Muscle of back (tissue), 13 donors: Measurements from ENCODE around the gene GPT2. TPM values are rescaled to one million over a fixed set of nuclear protein-coding genes. Genes with fewer than 3 reads are reported as not detected.

Source experiments
- DNase-seq, 3 donors: peaks; one replicate each; pipeline versions ENCODE4 v3.0.0 to v3.0.0-alpha.2; 2013
- long read RNA-seq, 9 donors: transcript quantifications; one replicate each; lab custom pipeline, GENCODE V29; 2026
- polyA plus RNA-seq, 10 donors: library from polyadenylated mRNA; unstranded; fragments of 120-200 nt; gene quantifications; one replicate each; pipeline ENCODE4 v1.2.1, GENCODE V29; 2013; ENCODE audit not compliant: insufficient read length in 10 of 10

GPT2 gene, protein sequence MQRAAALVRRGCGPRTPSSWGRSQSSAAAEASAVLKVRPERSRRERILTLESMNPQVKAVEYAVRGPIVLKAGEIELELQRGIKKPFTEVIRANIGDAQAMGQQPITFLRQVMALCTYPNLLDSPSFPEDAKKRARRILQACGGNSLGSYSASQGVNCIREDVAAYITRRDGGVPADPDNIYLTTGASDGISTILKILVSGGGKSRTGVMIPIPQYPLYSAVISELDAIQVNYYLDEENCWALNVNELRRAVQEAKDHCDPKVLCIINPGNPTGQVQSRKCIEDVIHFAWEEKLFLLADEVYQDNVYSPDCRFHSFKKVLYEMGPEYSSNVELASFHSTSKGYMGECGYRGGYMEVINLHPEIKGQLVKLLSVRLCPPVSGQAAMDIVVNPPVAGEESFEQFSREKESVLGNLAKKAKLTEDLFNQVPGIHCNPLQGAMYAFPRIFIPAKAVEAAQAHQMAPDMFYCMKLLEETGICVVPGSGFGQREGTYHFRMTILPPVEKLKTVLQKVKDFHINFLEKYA
- polyA plus RNA-seq = 10 to 100 TPM; 17.2 to 35.4 (median 30.8) TPM
- long read RNA-seq, donor 1, partial matches to known transcripts = 0 of 2 reads
- long read RNA-seq, donor 1, other reads (novel, unspliced or antisense) = 0 of 2 reads
- long read RNA-seq, donor 2, partial matches to known transcripts = 5 of 6 reads
- long read RNA-seq, donor 2, other reads (novel, unspliced or antisense) = 0 of 6 reads
- long read RNA-seq, donor 3 = 0 reads
- long read RNA-seq, donor 4, partial matches to known transcripts = 0 of 3 reads
- long read RNA-seq, donor 4, other reads (novel, unspliced or antisense) = 0 of 3 reads
- long read RNA-seq, donor 5, partial matches to known transcripts = 38 of 40 reads
- long read RNA-seq, donor 5, other reads (novel, unspliced or antisense) = 0 of 40 reads
- long read RNA-seq, donor 6, partial matches to known transcripts = 0 of 5 reads
- long read RNA-seq, donor 6, other reads (novel, unspliced or antisense) = 0 of 5 reads
- long read RNA-seq, donor 7, partial matches to known transcripts = 0 of 6 reads
- long read RNA-seq, donor 7, other reads (novel, unspliced or antisense) = 0 of 6 reads
- long read RNA-seq, donor 8, partial matches to known transcripts = 0 of 1 reads
- long read RNA-seq, donor 8, other reads (novel, unspliced or antisense) = 0 of 1 reads
- long read RNA-seq, donor 9, partial matches to known transcripts = 0 of 1 reads
- long read RNA-seq, donor 9, other reads (novel, unspliced or antisense) = 0 of 1 reads

DNA sequence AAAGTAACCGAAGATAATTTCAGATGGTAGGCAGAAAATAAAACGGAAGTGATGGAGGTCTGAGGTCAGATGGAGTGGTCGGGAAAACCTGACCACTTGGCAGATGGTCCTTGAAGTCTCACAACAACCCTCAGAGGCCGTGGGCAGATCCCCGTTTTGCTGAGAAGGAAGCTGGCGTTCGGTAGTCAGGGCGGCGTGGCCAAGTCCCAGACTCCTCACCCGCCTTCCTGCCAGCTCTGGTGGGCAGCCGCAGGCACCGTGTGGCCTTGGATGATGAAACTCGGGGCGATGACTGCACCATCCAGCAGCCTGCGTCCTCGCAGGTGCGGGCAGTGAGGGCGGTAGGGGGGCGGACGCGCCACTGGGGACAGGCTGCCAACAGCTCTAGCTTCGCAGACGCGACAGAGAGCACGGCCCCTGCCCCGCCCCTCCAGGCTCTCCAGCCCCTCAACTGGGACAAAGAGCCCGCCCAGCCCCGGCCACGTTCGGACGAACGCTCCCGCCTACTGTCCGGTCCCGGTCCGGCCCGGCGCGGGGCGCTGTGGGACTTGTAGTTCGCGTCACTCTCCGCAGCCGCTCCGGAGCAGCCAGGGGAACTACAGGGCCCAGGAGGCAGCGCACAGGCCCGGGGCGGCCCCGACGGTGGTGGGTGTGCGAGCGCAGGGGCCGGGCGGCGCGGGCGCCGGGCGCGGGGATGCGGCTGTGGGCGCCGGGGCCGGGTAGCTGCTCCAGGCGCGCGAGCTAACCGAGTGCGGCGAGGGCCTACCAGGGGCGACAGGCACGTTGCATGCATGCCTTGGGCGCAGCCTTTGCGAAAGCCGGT lies at the start of gene GPT2:
GPT2 (plus strand) TSS at position 673 of the 823 bp plus-strand sequence. CDS start 354 bp downstream, outside the sequence.
- DNase-seq = peak; percentile 96 to 97 (median 96)

DNA sequence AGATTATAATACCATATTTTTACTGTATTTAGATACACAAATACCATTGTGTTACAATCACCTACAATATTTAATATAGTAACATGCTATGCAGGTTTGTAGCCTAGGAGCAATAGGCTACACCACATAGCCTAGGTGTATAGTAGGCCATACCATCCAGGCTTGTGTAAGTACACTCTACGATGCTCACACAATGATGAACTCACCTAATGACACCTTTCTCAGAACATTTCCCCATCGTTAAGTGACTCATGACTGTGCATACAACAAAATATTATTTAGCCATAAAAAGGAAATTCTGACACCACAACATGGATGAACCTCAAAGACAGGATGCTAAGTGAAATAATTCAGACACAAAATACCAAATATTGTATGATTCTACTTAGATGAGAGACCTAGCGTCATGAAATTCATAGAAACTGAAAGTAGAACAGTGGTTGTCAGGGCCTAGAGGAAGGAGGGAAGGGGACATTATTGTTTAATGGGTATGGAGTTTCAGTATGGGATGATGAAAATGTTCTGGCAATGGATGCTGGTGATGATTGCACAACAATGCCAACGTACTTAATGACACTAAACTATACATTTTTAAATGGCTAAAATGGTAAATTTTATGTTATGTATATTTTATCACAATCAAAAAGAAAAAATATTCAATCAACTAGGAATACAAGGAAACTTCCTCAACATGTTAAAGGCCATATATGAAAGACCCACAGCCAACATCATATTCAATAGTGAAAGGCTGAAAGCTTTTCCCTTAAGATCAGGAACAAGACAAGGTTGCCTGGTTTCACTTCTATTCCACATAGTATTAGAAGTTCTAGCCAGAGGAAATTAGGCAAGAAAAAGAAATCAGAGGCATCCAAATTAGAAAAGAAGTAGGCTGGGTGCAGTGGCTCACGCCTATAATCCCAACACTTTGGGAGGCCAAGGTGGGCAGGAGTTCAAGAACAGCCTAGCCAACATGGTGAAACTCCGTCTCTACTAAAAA lies 47.3 kb upstream of the GPT2 start:
- DNase-seq = no peak

DNA sequence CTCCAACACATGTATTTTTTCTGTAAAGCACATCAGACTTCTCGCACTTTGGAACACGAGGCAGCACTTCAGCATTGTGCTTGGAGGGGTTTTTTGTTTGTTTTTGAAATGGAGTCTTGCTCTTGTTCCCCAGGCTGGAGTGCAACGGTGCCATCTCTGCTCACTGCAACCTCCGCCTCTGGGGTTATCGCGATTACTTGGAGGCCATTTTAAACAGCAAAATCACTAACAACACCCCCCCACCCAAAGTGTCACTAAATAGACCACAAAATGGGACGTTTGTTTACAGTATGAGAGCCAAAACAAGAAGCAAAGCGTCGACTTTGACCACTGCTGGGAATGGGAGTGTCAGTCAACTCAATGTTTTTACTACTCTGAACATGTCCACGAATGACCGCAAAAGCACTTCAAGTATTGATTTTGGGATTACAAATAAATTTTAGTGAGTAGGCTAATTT lies 44.1 kb upstream of the GPT2 start:
- no peak for DNase-seq

DNA sequence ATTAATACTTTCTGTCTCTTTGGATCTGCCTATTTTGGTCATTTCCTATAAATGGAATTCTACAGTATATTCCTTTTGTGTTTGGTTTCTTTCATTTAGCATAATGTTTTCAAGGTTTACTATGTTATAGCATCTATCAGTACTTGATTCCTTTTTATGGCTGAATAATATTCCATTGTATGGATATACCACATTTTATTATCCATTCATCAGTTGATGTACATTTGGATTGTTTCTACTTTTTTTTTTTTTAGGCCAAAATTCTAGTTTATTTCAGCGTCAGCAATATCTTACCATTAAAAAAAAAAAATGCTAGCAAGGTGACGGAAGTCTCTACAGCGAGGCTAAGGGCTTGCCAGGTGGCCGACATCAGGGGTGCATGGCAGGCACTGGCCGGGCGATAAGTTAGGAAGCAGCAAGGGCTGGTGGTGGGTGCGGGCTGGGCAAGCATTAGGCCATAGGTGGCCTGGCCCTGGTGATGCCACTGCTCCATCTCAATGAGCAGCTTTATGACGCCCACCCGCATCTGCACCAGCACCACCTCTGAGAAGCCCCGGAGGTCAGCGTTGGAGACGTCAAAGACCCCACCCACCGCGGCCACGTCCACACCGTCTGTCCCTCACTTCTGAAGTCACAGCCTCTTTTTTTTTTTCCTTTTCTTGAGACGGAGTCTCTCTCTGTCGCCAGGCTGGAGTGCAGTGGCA lies 41.8 kb upstream of the GPT2 start:
- DNase-seq = no peak

DNA sequence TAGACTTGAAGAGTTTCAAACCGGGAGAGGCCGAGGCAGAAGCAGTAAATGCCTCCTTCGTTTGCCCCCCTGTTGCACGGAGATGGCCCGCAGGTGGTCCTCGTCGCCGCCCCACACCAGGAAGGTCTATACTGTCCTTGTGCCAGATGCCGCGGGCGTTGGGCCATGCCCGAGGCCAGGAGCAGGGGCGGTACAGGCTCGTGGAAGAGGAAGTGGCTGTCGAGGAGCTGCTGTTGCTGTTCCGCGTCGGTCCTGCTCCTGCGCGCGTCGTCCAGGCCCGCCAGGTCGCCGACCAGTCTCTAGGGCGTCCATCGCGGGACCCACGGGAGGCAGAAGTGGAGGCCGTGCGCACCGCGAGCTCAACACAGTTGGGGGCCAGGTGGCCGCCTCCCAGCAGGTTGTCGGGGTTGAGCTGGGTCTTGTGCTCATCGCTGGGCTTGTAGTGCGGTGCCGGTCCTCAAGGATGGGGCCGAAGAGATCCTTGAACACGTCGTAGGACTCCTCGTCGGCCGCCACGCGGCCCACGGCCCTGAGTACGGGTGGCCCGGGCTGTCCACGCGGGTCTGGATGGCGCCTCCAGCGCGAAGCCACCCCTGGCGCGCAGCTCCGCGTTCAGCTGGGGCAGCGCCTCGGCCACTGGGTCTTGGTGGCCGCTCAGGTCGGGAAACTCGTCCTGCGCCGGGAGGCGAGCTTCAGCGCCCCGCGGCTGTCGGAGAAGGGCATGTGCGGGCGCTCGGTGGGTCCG lies 40.1 kb upstream of the GPT2 start:
- peak in 1 of 3 donors; percentile 12 for DNase-seq

DNA sequence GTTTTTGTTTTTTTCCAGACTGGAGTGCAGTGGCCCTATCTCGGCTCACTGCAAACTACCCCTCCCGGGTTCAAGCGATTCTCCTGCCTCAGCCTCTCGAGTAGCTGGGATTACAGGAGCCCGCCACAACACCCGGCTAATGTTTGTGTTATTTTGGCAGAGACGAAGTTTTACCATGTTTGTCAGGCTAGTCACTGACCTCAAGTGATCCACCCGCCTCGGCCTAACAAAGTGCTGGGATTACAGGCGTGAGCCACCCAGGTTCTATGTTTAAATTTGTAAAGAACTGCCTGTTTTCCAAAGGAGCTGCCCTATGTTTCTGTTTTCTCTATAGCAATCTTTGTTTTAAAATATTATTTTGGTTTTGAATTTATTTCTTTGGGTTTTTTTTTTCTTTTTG lies 39.4 kb upstream of the GPT2 start:
- no peak for DNase-seq

DNA sequence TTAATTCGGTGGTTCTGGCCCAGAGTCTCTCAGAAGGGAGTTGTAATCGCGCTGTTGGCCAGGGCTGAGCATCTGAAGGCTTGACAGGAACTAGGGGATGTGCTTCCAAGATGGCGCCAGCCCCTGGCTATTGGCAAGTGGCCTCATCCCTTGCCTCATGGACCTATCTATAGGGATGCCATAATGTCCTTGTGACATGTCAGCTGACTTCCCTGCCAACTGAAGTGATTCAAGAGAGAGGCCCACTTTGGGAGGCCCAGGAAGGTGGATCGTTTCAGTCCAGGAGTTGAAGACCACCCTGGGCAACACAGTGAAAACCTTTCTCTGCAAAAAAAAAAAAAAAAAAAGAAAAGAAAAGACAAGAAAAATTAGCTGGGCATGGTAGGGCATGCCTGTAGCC lies 38.2 kb upstream of the GPT2 start:
- no peak for DNase-seq

DNA sequence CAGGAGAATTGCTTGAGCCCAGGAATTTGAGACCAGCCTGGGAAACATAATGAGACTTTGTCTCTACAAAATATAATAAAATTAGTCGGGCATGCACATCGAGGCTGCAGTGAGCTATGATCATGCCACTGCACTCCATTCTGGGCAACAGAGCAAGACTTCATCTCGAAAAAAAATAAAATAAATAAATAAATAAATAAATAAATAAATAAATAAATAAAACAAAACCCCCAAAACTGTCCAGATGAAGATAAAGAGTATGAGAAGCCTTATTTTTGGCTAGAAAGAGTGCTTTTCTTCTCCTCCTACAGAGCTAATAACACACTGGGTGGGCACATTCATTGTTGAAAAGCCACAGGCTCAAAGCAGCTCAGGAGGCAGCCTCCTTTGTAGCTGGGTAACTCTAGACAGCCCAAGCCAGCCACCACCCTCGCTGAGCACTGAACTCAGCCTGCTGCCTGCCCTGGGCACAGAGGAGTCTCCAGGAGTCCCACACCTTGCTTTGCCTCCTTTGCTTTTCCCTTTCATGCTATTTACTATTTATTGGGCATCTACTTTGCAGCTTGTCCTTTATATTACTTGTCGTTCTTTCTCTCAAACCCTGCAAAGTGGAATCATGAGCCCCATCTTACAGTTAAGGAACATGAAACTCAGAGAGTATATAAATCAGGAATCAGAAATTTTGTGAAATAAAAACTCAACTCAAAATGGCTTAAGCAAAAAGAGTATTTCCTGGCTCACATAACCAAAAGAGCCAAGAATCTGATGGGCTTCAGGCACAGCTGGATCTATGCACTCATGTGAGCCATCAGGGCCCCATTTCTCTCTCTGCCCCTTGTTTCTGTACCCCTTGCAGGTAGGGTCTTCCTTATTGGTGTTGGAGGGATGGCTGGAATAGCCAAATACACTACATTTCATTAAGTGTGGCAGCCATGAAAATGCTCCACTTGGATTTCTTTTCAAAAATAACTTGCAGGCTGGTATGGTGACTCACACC lies 35.1 kb upstream of the GPT2 start:
- no peak for DNase-seq

DNA sequence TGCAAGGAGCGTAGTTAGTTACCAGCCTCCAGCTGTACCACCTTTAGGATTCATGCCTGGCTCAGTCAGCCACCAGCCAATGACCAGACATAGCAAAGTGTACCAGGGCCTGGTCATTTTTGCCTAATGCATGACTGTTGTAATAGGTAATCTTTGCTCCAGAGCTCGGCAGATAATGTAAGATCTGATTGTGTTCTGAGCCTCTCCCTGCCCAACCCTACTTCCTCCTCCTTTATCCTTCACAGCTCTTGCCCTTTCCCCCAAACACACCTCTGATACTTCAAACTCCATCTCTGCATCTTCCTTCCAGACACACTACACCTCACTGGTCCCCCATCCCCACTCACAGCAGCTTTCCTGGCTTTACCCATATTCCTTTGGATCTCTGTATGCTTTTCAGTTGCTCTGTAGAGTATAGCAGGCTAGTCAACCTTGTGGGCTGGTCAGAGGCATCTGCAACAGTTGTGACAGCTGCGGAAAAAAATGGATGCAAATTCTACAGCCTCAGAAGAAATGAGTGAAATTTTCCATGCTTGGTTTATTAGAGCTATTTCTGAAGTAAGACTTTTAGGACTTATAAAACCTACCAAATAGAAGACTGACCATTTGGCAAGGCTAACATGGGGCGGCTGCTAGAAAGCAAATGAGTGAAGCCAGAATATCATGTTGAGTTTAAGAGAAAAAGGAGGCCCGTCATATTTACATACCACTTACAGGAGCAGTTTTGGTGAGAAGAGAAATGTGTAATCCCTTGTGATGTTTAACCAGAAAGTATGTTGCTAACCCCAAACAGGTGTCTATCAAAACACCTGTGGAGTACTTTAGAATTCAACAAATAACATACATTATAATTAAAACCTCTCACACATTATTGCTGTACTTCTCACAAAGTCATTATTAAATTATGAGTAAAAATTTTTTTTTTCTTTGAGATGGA lies 33.3 kb upstream of the GPT2 start:
- no peak for DNase-seq

DNA sequence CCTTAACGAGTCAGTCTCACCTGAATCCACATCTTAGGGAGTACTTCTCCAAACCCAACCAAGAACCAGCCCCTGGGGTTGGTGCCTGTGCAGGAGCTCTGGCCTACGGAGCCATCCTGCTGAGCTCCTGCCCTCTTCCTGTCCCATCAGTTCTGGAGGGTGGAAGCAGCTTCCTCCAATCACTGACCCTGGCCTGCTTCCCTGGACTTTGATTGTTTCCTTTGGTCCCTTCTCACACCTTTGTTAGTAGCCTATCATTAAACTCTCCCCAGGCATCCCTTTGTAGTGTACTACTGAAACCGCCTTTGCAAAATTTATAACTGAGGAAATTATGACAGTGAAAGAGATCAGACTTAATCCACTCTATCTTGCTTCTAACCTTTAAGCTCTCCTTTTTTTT lies 32.0 kb upstream of the GPT2 start:
- DNase-seq = no peak

DNA sequence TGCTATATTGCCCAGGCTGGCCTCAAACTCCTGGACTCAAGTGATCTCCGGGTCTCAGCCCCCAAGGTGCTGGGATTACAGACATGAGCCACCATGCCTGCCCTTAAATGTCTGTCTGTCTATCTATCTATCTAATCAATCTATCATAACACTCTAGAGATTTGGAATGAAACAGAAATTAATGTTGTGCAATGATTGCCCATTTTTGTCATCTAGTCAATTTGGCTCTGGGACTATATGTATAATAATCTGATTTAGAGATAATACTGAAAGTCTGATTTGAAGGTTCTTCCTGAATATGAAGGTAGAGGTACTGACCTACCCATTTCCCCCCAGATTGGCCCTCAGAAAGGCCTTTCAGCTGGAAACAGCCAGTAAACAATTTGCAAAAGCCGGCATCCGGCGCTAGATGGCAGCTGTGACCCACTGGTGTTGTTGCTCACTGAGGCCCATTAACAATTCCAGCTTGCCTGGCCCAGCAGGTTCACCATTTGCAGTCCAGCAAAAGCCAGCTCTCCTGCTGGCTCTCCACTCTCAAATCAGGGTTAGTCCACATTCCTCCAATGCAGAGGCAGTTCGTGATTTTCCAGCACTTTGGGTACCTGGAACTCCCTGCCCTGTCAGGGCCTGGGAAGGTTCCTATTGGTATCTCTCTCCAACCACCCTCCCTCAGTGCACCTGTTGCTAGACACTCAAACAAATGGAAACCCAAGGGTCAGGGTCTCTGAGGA lies 30.3 kb upstream of the GPT2 start:
- DNase-seq = peak; percentile 61 to 84 (median 76)

DNA sequence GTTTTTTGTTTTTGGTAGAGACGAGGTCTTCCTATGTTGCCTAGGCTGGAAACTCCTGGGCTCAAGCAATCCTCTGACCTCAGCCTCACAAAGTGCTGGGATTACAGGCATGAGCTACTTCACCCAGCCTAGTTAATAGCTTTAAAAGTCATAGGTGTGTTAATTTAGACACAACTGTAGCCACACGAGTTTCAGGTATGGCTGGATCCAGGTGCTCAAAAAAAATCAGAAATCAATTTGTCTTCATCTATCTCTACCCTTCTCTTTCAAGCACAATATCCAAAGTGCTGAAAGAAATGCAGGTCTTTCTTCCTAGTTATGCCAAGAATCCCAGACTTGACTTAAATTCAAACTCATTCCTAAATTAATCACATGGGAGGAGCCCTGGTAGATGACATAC lies 29.3 kb upstream of the GPT2 start:
- no peak for DNase-seq

DNA sequence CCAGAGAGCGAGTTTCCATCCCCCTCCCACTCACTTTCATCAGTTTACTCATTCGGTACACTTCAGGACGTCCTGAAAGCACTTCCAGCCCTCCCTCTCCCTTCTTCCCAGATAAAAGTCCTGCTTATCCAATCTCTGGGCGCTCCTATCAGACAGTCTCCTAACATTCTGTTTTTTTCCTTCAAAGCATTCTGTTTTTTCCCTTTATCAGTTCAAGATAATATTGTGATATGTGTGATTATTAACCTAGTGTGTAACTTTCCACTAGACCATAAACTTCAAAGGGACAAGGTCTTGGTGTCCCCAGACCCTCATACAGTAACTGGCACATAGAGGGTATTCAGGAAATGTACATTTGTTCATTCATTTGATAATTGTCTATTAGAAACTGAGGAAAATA lies 28.8 kb upstream of the GPT2 start:
- no peak for DNase-seq

DNA sequence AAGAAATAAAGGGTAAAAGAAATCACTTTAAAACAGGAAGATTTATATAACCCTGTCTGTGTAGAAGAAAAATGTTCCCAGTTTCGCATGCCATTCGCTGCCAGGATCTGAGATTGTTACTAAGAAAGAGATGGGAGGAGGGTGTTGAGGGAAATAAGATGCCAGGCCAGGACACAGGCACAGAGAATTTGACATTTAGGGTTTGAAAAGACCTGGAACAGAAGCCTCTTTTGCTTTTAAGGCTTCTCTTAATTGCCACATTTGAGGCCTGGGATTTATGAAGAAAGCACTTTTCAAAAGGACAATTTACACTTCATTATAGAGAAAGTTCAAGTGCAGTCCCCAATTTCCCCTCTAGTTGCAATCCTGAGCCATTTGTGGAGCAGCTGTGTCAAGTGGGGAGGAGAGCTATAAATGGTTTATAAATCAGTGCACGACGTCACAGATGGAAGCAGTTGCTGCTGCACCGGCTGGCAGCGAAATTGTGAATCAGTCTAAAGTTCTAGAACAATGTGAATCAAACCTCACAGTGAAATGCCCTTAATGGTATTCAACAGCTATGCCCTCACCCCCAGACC lies 26.7 kb upstream of the GPT2 start:
- DNase-seq = peak; percentile 27 to 61 (median 34)

DNA sequence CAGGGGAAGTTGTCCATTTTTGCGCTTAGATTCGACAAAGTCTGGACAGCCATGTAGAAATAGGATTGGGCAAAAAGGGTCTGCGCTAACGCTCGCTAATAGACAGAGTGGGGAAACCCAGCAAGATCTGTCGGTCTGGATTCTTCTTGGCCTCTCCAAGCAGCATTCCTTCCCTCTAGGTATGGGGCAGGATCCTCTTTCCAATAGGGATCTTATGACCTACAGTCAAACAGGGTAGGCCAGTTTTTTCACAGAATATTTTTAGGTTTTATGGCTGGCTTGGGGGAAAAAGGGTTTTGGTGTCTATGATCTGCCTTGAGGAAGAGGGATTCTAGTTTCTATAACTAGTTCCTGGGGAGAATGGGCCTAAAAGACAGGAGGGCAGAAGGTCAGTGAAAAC lies 26.0 kb upstream of the GPT2 start:
- DNase-seq = no peak
